Measurements from ENCODE around the gene RBSN.
A peak's percentile ranks its signal among the peaks of the same experiment; 100 is the strongest.
"Not testable (repeated sequence)": the region's sequence is repeated elsewhere in the genome, so short reads cannot be mapped to it uniquely, and the experiment has no call there.

The RBSN gene

DNA sequence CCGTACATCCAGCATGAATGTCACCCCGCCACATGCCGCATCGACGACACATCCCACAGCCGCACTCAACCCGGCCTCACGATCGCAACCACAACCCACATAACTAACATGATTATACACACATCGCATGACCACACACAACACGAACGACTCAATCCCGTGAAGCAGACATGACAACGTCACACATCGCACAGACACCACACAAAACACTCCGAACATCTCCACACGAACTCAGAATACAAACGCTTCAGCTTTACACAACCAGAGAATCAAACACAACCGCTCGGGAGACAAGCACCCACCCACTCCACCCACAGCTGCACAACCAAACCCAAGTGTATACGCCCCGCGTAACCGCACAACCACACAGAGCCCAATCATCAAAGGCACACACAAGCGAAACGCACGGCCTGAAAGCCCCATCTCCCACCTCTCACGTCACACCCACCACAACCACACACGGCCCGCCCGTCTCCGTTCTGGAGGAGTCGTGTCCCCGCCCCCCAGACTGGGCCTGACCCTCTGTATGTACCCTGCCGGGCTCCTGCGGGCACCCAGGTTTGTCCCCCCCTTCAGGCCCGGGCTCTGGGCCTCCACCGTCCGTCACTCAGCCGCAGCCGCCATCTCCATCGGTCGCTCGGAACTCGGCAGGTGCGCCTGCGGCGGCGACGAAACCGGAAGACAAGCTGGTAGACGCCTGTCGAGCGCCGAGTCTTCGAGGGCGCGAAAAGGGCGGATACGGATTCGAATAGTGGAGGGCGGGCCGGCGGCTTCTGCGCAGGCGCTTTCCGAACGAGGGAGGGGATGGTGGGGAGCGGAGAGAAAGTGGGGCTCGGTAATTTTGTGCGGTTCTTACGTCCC lies at the start of gene RBSN:
TSS of gene RBSN (minus strand) at position 646 of the 861 bp plus-strand sequence. CDS start 3,028 bp downstream, outside the sequence.
- DNase-seq (ENCODE audit: low read depth in 1 of 2, low spot score in 1 of 2), result peak; percentile 82 to 97
- no peak for TF ChIP-seq JUND (IDR thresholded peaks at IDR 0.05; ENCODE audit: low read depth)
- in situ Hi-C loops (cut with HindIII; ENCODE audit: low pct_unique_long_range_greater_than_20kb, low sequenced_read_pairs), result no loop called here

DNA sequence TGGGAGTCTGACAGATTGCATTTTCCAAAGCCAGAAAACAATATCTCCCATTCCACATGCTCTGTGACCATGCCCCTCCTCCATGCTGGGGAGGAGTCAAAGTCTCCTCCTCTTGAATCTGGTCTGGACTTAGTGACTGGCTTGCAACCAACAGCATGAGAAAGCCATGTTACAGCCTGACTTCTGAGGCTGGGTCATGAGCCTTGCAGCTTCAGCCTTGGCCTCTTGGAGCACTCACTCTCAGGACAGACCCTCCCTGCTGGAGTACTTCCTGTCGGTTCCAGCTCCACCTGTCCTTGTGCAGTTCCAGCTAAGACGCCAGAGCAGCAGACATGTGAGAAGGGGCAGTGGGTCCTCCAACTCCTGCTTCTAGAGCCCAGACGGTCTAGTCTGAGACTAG lies 49.7 kb upstream of the RBSN start:
- TF ChIP-seq JUND (IDR thresholded peaks at IDR 0.05; ENCODE audit: low read depth), result no peak
- DNase-seq (ENCODE audit: low read depth in 1 of 2, low spot score in 1 of 2), result peak in 1 of 2 experiments; percentile 78
- in situ Hi-C loops (cut with HindIII; ENCODE audit: low pct_unique_long_range_greater_than_20kb, low sequenced_read_pairs), result no loop called here

- DNase-seq (ENCODE audit: low read depth in 1 of 2, low spot score in 1 of 2); in situ Hi-C loops (cut with HindIII; ENCODE audit: low pct_unique_long_range_greater_than_20kb, low sequenced_read_pairs): not testable (repeated sequence)
Measured at GRCh38 chr3:15136885-15137284, 37.9 kb upstream of the RBSN start.

- DNase-seq (ENCODE audit: low read depth in 1 of 2, low spot score in 1 of 2); in situ Hi-C loops (cut with HindIII; ENCODE audit: low pct_unique_long_range_greater_than_20kb, low sequenced_read_pairs): not testable (repeated sequence)
Measured at GRCh38 chr3:15134968-15135367, 36.0 kb upstream of the RBSN start.

DNA sequence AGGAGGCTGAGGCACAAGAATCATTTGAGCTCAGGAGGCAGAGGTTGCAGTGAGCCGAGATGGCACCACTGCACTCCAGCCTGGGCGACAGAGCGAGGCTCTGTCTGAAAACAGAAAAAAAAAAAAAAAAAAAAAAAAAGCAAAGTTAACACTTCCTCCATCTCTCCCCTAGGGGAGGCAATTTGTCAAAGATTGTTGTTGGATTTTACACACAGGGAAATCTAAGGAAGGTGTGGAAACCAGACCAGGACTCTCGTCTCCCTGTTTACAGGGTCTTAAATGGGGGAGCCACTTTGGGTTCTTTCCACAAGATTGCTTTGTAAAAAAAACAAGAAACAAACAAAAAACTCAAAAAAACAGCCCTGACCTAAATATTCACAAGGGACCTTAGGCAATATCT lies 29.5 kb upstream of the RBSN start:
- in situ Hi-C loops (cut with HindIII; ENCODE audit: low pct_unique_long_range_greater_than_20kb, low sequenced_read_pairs), result not testable (repeated sequence)

DNA sequence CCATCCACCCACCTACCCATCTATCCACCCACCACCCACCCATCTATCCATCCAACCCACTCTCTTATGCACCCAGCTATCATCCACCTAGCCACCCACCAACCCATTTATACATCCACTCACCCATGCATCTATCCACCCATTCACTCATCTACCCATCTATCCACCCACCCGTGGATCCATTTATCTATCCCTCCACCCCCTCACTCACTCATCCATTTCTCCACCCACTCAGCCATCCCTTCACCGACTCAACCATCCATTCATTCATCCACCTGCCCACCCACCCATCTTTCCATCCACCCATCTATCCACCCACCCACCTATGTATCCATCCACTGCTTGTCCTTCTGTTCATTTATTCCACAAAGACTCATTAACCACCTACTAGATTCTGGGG lies 28.0 kb upstream of the RBSN start:
- in situ Hi-C loops (cut with HindIII; ENCODE audit: low pct_unique_long_range_greater_than_20kb, low sequenced_read_pairs); DNase-seq (ENCODE audit: low read depth in 1 of 2, low spot score in 1 of 2): not testable (repeated sequence)

More for the DNA sequence above, 29.5 kb upstream of the RBSN start:
- not testable (repeated sequence) for DNase-seq (ENCODE audit: low read depth in 1 of 2, low spot score in 1 of 2)

- no peak for TF ChIP-seq JUND (IDR thresholded peaks at IDR 0.05; ENCODE audit: low read depth)
- DNase-seq (ENCODE audit: low read depth in 1 of 2, low spot score in 1 of 2), result no peak
- in situ Hi-C loops (cut with HindIII; ENCODE audit: low pct_unique_long_range_greater_than_20kb, low sequenced_read_pairs), result no loop called here
Measured at GRCh38 chr3:15122398-15122797, 23.4 kb upstream of the RBSN start.

- in situ Hi-C loops (cut with HindIII; ENCODE audit: low pct_unique_long_range_greater_than_20kb, low sequenced_read_pairs), result no loop called here
- DNase-seq (ENCODE audit: low read depth in 1 of 2, low spot score in 1 of 2), result no peak
- TF ChIP-seq JUND (IDR thresholded peaks at IDR 0.05; ENCODE audit: low read depth), result no peak
Measured at GRCh38 chr3:15121936-15122335, 23.0 kb upstream of the RBSN start.

GRCh38 chr3:15120986-15121385 lies 22.0 kb upstream of the RBSN start:
- no peak for TF ChIP-seq JUND (IDR thresholded peaks at IDR 0.05; ENCODE audit: low read depth)
- in situ Hi-C loops (cut with HindIII; ENCODE audit: low pct_unique_long_range_greater_than_20kb, low sequenced_read_pairs), result no loop called here
- peak; percentile 45 to 65 for DNase-seq (ENCODE audit: low read depth in 1 of 2, low spot score in 1 of 2)

DNA sequence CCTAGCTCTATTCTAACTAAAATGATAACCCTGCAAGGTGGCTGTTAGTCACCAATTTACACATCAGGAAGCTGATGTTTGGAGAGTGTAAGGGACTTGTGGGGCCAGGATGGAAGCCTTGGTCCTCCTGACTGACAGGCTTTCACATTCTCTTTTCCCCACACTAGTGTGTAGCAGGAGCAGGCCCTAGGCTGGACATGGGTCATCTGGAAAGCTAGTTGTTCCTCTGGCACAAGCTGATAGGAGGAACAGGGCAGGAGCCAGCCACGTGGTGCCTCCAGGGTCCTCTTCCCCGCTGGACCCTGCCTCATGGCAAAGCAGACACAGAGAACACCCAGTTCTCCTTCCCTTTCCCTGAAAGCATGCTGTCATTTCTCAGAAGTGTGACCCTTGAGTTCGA lies 18.1 kb upstream of the RBSN start:
- in situ Hi-C loops (cut with HindIII; ENCODE audit: low pct_unique_long_range_greater_than_20kb, low sequenced_read_pairs), result no loop called here
- TF ChIP-seq JUND (IDR thresholded peaks at IDR 0.05; ENCODE audit: low read depth), result no peak
- DNase-seq (ENCODE audit: low read depth in 1 of 2, low spot score in 1 of 2), result no peak

GRCh38 chr3:15116032-15116669 lies 17.2 kb upstream of the RBSN start:
- no peak for DNase-seq (ENCODE audit: low read depth in 1 of 2, low spot score in 1 of 2)
- no peak for TF ChIP-seq JUND (IDR thresholded peaks at IDR 0.05; ENCODE audit: low read depth)

DNA sequence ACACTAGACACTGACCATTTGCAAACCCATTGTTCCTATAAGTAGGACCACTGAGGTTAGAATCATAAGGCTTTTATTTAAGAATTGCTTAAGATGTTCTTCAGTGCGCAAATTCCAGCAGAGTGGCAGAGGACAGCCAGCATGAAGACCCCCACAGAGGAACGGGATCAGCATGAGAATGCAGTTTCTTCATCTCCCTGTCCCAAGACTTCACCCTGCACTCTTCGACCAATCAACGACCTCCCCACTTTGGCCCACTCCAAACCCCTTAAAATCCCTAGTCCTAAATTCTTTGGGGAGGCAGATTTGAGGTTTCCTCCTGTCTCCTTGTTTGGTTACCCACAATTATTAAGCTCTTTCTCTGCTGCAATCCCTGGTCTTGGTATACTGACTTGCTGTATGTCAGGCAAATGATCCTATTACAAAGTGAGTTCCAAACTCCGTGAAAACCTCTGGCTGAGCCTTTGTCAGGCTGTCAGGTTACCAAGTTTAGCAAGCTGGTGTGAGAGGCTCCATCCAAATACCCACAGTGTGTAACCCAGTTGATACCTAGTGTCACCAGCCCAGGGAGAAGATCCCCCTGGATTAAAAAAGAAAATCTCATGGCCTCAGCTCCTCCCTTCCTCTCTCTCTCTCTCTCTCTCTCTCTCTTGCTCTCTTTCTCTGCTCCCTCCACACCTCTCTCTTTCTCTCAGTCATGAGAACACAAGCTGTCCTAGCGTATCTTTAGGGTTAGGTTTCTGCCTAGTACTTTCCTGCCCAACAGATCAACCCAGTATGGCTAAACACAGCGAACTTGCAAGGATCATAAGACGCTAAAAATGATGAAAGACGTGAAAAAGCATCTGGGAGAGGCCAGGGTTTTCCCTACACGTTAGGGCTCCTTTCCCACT lies 15.8 kb upstream of the RBSN start:
- in situ Hi-C loops (cut with HindIII; ENCODE audit: low pct_unique_long_range_greater_than_20kb, low sequenced_read_pairs), result no loop called here
- no peak for TF ChIP-seq JUND (IDR thresholded peaks at IDR 0.05; ENCODE audit: low read depth)

More at GRCh38 chr3:15116032-15116669, 17.2 kb upstream of the RBSN start:
- in situ Hi-C loops (cut with HindIII; ENCODE audit: low pct_unique_long_range_greater_than_20kb, low sequenced_read_pairs), result no loop called here

DNA sequence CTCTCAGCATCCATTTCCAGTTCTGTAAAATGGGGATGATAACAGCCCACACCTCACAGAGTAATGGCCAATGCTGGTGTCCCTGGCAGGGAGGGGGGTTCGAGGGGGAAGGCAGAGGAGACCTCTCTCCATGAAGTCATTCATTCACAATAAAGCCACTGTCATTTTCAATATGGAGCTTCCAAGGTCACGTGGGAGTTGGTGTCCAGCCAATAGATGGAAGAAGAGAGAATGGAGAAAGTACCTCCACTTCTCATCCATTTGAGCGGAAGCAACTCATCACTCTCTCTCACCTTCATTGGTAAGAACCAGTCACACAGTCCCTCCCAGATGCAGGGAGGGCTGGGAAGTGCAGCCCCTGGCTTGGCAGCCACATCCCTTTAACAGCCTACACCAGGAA lies 14.9 kb upstream of the RBSN start:
- no peak for TF ChIP-seq JUND (IDR thresholded peaks at IDR 0.05; ENCODE audit: low read depth)
- no peak for DNase-seq (ENCODE audit: low read depth in 1 of 2, low spot score in 1 of 2)
- in situ Hi-C loops (cut with HindIII; ENCODE audit: low pct_unique_long_range_greater_than_20kb, low sequenced_read_pairs), result no loop called here

More for the DNA sequence above, 15.8 kb upstream of the RBSN start:
- DNase-seq (ENCODE audit: low read depth in 1 of 2, low spot score in 1 of 2), result no peak

Data from T47D (cell line).